Endothelial cell of umbilical vein (primary cell): ENCODE results near the gene LIMK2. TPM values are rescaled to one million over a fixed set of nuclear protein-coding genes. Genes with fewer than 3 reads are reported as not detected.

Experiments used
- BruUV-seq: library from RNA; stranded (reverse); fragments of 400-500 nt; replicated peaks from 2 replicates; lab custom pipeline; 2021; lab: Mats Ljungman, UMichigan
- CTCF ChIA-PET: fragments of 300-600, 350-600 bp; sonication (Branson Sonifier 250); formaldehyde crosslinking; loops from one replicate; lab custom pipeline; 2021; ENCODE audit warnings: antibody characterized with exemption, inconsistent platforms; lab: Charles Lee
- POLR2A ChIA-PET: fragments of 300-600, 350-600 bp; sonication (Branson Sonifier 250); formaldehyde crosslinking; loops from one replicate; lab custom pipeline; 2021; ENCODE audit warnings: antibody characterized with exemption, inconsistent platforms; lab: Charles Lee
- DNase-seq: peaks from one replicate; pipeline ENCODE4 v3.0.0-alpha.2; 2011; ENCODE audit warnings: low read depth, low spot score
- FAIRE-seq: peaks from 2 replicates; lab custom pipeline; 2011; peaks lifted over from hg19 to GRCh38; lab: Jason Lieb, UNC
- H2AFZ ChIP-seq: 2 replicates; pipeline ENCODE4 v1.6.0; 2012; ENCODE audit warnings: low read depth, low read length, control low read depth, inconsistent platforms
- H3K27ac ChIP-seq: 2 replicates; pipeline ENCODE4 v1.5.1; 2011; ENCODE audit warnings: low read depth, mild to moderate bottlenecking, control low read depth, low read length, moderate library complexity; ENCODE audit not compliant: insufficient read depth
- H3K27me3 ChIP-seq, 2 experiments: 2 replicates each; pipeline versions ENCODE4 v1.6.0 to v1.6.1; 2011; ENCODE audit warnings: low read length in 2 of 2, mixed read lengths in 1 of 2; ENCODE audit not compliant: control insufficient read depth in 2 of 2, insufficient read depth in 2 of 2
- H3K36me3 ChIP-seq, 2 experiments: 2 replicates in 1 of 2; 3 replicates in 1 of 2; pipeline ENCODE4 v1.5.1; 2011; ENCODE audit warnings: low read length in 2 of 2, mild to moderate bottlenecking in 1 of 2, moderate library complexity in 1 of 2; ENCODE audit not compliant: control insufficient read depth in 2 of 2, insufficient read depth in 2 of 2; ENCODE audit errors: extremely low read depth in 1 of 2
- H3K4me1 ChIP-seq: 3 replicates; pipeline ENCODE4 v1.5.1; 2011; ENCODE audit warnings: mild to moderate bottlenecking, low read length; ENCODE audit not compliant: control insufficient read depth, insufficient read depth; ENCODE audit errors: extremely low read depth
- H3K4me2 ChIP-seq: 2 replicates; pipeline ENCODE4 v1.6.1; 2011; ENCODE audit warnings: low read length, control low read depth, mixed read lengths; ENCODE audit not compliant: insufficient read depth
- H3K4me3 ChIP-seq, 3 experiments: fragments of 200-600 bp in 1 of 3; sonication (generic), shearing (Covaris generic) in 1 of 3; replicated peaks in 1 of 3; 2 replicates each; pipeline ENCODE4 v1.5.1; 2011 to 2016; ENCODE audit warnings: control low read depth in 3 of 3, low read length in 3 of 3, mild to moderate bottlenecking in 2 of 3, inconsistent platforms in 1 of 3, low read depth in 1 of 3, moderate library complexity in 1 of 3; ENCODE audit not compliant: insufficient read depth in 1 of 3
- H3K79me2 ChIP-seq: 2 replicates; pipeline ENCODE4 v1.6.0; 2012; ENCODE audit warnings: low read length, inconsistent platforms; ENCODE audit not compliant: control insufficient read depth, insufficient read depth
- H3K9ac ChIP-seq: replicated peaks from 2 replicates; pipeline ENCODE3; 2011; ENCODE audit warnings: low read length, control low read depth; ENCODE audit not compliant: insufficient read depth; ENCODE audit errors: extremely low read depth
- H3K9me1 ChIP-seq: replicated peaks from 3 replicates; pipeline ENCODE4 v1.6.0; 2011; ENCODE audit warnings: mild to moderate bottlenecking, low read length; ENCODE audit not compliant: control insufficient read depth, insufficient read depth; ENCODE audit errors: extremely low read depth
- H3K9me3 ChIP-seq: replicated peaks from 2 replicates; pipeline ENCODE4 v1.5.1; 2012; ENCODE audit warnings: low read length, inconsistent platforms; ENCODE audit not compliant: control insufficient read depth, insufficient read depth
- H4K20me1 ChIP-seq: replicated peaks from 2 replicates; pipeline ENCODE3; 2011; ENCODE audit warnings: mild to moderate bottlenecking, low read length; ENCODE audit not compliant: control insufficient read depth, insufficient read depth; ENCODE audit errors: extremely low read depth
- CTCF ChIP-seq, 2 donors: IDR thresholded peaks; 1 replicate in 1 of 2; 2 replicates in 1 of 2; pipeline ENCODE4 v1.5.1; 2011; ENCODE audit warnings: low read length in 2 of 2, mild to moderate bottlenecking in 2 of 2, moderate library complexity in 2 of 2, control low read depth in 1 of 2, inconsistent platforms in 1 of 2, low read depth in 1 of 2; ENCODE audit not compliant: insufficient read depth in 1 of 2; ENCODE audit errors: extremely low read depth in 1 of 2
- EZH2 ChIP-seq: IDR thresholded peaks from 2 replicates; pipeline ENCODE4 v1.6.1; 2012; ENCODE audit warnings: borderline replicate concordance, low read depth, mild to moderate bottlenecking, moderate library complexity, low read length, inconsistent platforms; ENCODE audit not compliant: severe bottlenecking
- FOS ChIP-seq: IDR thresholded peaks from 2 replicates; pipeline ENCODE4 v1.6.1; 2011; ENCODE audit warnings: mild to moderate bottlenecking, low read length, moderate library complexity, borderline replicate concordance; ENCODE audit not compliant: insufficient read depth
- GATA2 ChIP-seq: IDR thresholded peaks from 2 replicates; pipeline ENCODE4 v1.7.0; 2011; ENCODE audit warnings: low read depth, mild to moderate bottlenecking, moderate library complexity, mixed read lengths, low read length; ENCODE audit not compliant: insufficient read length, insufficient read depth
- JUN ChIP-seq: IDR thresholded peaks from 2 replicates; pipeline ENCODE4 v1.6.1; 2011; ENCODE audit warnings: borderline replicate concordance, low read depth; ENCODE audit not compliant: insufficient read length, insufficient read depth
- MYC ChIP-seq: IDR thresholded peaks from one replicate; pipeline ENCODE4 v1.6.1; 2011; ENCODE audit warnings: mild to moderate bottlenecking, low read depth, low read length
- POLR2A ChIP-seq: IDR thresholded peaks from 2 replicates; pipeline ENCODE4 v1.6.1; 2012; ENCODE audit warnings: low read depth, mild to moderate bottlenecking, control low read depth, low read length
- POLR2AphosphoS5 ChIP-seq: IDR thresholded peaks from 2 replicates; pipeline ENCODE4 v1.6.1; 2012; ENCODE audit warnings: low read depth, mild to moderate bottlenecking, control low read depth, low read length, moderate library complexity; ENCODE audit not compliant: insufficient read depth
- dilution Hi-C: fragments of 300-500 bp; cut with MboI; formaldehyde crosslinking; loops from one replicate; pipeline ENCODE4 v1.15.0; 2019; ENCODE audit warnings: low sequenced_read_pairs; ENCODE audit not compliant: extremely low pct_ligation_motif_present
- intact Hi-C: fragments of 100-400 bp; cut with micrococcal nuclease; formaldehyde crosslinking; loops from one replicate; pipeline ENCODE4 v1.10.0; 2022
- polyA plus RNA-seq, 4 experiments: library from polyadenylated mRNA; depleted of rRNA in 3 of 4; stranded (reverse) in 3 of 4; unstranded in 1 of 4; fragments of >200 nt; gene quantifications; 2 replicates each; pipeline versions ENCODE4 v1.2.1 to v1.2.3, GENCODE V29; 2011 to 2012; ENCODE audit warnings: missing spikeins in 1 of 4
- total RNA-seq: library from RNA; stranded (reverse); gene quantifications from 2 replicates; pipeline ENCODE4 v1.2.3, GENCODE V29; 2021
- TF ChIP-seq, protein P1 (sequence below): IDR thresholded peaks from 2 replicates; pipeline ENCODE4 v1.6.1; 2011; ENCODE audit not compliant: insufficient read depth, insufficient read length

LIMK2 gene
- total and polyA plus RNA-seq, 2 donors (not counting 3 experiments of a cell fraction or from before 2014, with no cell fraction given) = 23.2 to 76.7 TPM

DNA sequence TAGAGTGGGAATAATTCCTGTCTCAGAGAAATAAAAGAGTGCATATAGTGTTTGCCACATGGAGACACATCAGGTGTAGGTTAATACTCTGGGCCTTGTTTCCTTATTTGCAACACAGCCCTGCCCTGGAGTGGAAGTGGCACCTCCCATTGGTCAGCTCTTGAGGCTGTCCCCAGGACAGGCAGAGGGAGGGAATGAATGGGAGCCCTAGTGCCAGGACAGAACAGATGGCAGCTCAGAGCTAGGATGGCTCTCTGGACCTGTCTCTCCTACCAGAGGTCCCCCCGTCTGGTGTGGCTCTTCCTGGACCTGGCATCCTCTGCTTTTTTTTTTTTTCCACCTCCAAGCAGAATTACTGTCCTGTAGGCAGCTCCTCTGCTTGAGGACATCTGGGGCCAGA, 35.6 kb downstream of the LIMK2 start:
- POLR2A ChIA-PET = interaction anchor here (0.7 kb wide), 1 partner anchor 22 kb away, joined by 3 read pairs; no protein-coding TSS in a partner anchor
- H3K79me2 ChIP-seq = peaks cover 53% of the 10 kb centered on the region
- TF ChIP-seq POLR2A = no peak
- TF ChIP-seq EZH2 = no peak
- TF ChIP-seq JUN = no peak
- TF ChIP-seq, protein P1, sequence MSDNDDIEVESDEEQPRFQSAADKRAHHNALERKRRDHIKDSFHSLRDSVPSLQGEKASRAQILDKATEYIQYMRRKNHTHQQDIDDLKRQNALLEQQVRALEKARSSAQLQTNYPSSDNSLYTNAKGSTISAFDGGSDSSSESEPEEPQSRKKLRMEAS = no peak
- TF ChIP-seq MYC = no peak
- no peak for TF ChIP-seq CTCF (IDR thresholded peaks at IDR 0.05; ENCODE audit: extremely low read depth in 1 of 2, insufficient read depth in 1 of 2, low read depth in 1 of 2, low read length in 2 of 2)
- TF ChIP-seq GATA2 = no peak
- TF ChIP-seq FOS = no peak
- no peak for TF ChIP-seq POLR2AphosphoS5
- H3K4me2 ChIP-seq = no peak overlapping the region
- no peaks in the 10 kb centered on the region for H3K9me1 ChIP-seq
- intact Hi-C loops = no loop called here
- no peaks in the 10 kb centered on the region for H3K27me3 ChIP-seq
- BruUV-seq = no TSS peak
- no peaks in the 10 kb centered on the region for H4K20me1 ChIP-seq
- H3K9me3 ChIP-seq = no peaks in the 10 kb centered on the region
- H3K27ac ChIP-seq = no peak overlapping the region
- no peak for DNase-seq
- peaks cover 4% of the 10 kb centered on the region in 2 experiments for H3K36me3 ChIP-seq
- no peak overlapping the region for H3K4me3 ChIP-seq
- peaks cover 28% of the 10 kb centered on the region for H3K4me1 ChIP-seq
- CTCF ChIA-PET = interaction anchor here (1.1 to 14.3 kb wide), 5 partner anchors 8 to 66 kb away, joined by 3 to 169 read pairs (median 6); partner anchors contain the start of gene LIMK2
- H2AFZ ChIP-seq = no peak overlapping the region
- H3K9ac ChIP-seq = no peak overlapping the region
- FAIRE-seq = no peak
- dilution Hi-C loops = no loop called here
